Adrenal gland (tissue), 12 donors: ENCODE measurements around the gene CSF2. TPM values are rescaled to one million over a fixed set of nuclear protein-coding genes. Genes with fewer than 3 reads are reported as not detected.

Experiments used
- DNase-seq, 7 donors: peaks; one replicate each; pipeline ENCODE4 v3.0.0-alpha.2; 2019 to 2020
- H3K27ac ChIP-seq, 5 donors: fragments of 200-600 bp; sonication (generic) in 4 of 5; 1 replicate in 3 of 5; 2 replicates in 2 of 5; pipeline versions ENCODE4 v1.5.1 to v1.8.0; 2016 to 2020; ENCODE audit warnings: mild to moderate bottlenecking in 1 of 5
- H3K27me3 ChIP-seq: fragments of 200-600 bp; 2 replicates; pipeline ENCODE4 v1.8.0; 2021
- H3K36me3 ChIP-seq, 2 donors: fragments of 200-600 bp; replicated peaks in 1 of 2; 1 replicate in 1 of 2; 2 replicates in 1 of 2; pipeline versions ENCODE4 v1.5.1 to v1.8.0; 2018 to 2022
- H3K4me1 ChIP-seq, 2 donors: fragments of 200-600 bp; replicated peaks in 1 of 2; 1 replicate in 1 of 2; 2 replicates in 1 of 2; pipeline versions ENCODE4 v1.5.1 to v1.8.0; 2018 to 2021
- H3K4me3 ChIP-seq, 4 donors: fragments of 200-600 bp; sonication (generic) in 3 of 4; one replicate each; pipeline ENCODE4 v1.5.1; 2016 to 2018
- H3K9me3 ChIP-seq, 3 donors: fragments of 200-600 bp; sonication (generic) in 1 of 3; replicated peaks in 1 of 3; 1 replicate in 2 of 3; 2 replicates in 1 of 3; pipeline versions ENCODE4 v1.5.1 to v1.8.0; 2016 to 2021
- CTCF ChIP-seq, 6 experiments: fragments of 450-650 bp in 4 of 6; fragments of 200-600 bp in 2 of 6; sonication (generic) in 1 of 6; IDR thresholded peaks; 1 replicate in 5 of 6; 2 replicates in 1 of 6; pipeline versions ENCODE4 v1.5.1 to v1.8.0; 2016 to 2021; ENCODE audit warnings: antibody characterized with exemption in 6 of 6, mild to moderate bottlenecking in 2 of 6, moderate library complexity in 1 of 6
- POLR2A ChIP-seq, 2 donors: fragments of 450-650 bp; IDR thresholded peaks; one replicate each; pipeline ENCODE4 v1.6.1; 2017; ENCODE audit warnings: antibody characterized with exemption in 2 of 2, mild to moderate bottlenecking in 2 of 2, moderate library complexity in 1 of 2
- WGBS, 4 donors: extraction: QIAGEN DNeasy Blood & Tissue Kit in 2 of 4; methylation state at CpG; one replicate each; pipeline versions ENCODE4 v1.1.5 to v1.1.7; 2013 to 2017; 5-methylcytosine and 5-hydroxymethylcytosine counted together
- intact Hi-C, 2 donors: fragments of 100-400 bp; cut with DNase I; formaldehyde crosslinking; loops; one replicate each; pipeline versions ENCODE4 v1.14.1 to v1.15.0; 2022 to 2023
- polyA plus RNA-seq, 3 donors: library from polyadenylated mRNA; stranded (reverse); fragments of 200-250 nt in 2 of 3; fragments of 350-450 nt in 1 of 3; fragmentation: Illumina TruSeq in 1 of 3; extraction: RNeasy Lipid Tissue Mini Kit (QIAGEN cat#74804) in 1 of 3; gene quantifications; one replicate each; pipeline ENCODE4 v1.2.3, GENCODE V29; 2013 to 2014
- total RNA-seq, 9 donors: library from RNA; depleted of rRNA in 4 of 9; stranded (reverse); fragments of >200 nt in 4 of 9; fragments of 120-200 nt in 1 of 9; fragmentation: NEBNext Ultra II Directional in 1 of 9; extraction: Animal tissue kit (Norgen Biotek cat#: 25700) in 1 of 9; gene quantifications; one replicate each; pipeline versions ENCODE4 v1.1.0 to v1.2.4, GENCODE V29; 2013 to 2023
- donor health status: healthy with polysubstance abuse.
- donor health status: Bipolar disorder and iron deficiency.
- donor health status: DM: yes; HTN: yes; CAD: no.
- donor health status: DM: no; HTN: no; CAD: no.
- donor health status: DM: no; HTN: no; CAD: no.
- donor health status: DM: yes; HTN: yes; CAD: no.

Gene CSF2
- total and polyA plus RNA-seq, 12 donors, result 0.31 TPM; not detected in 11

- DNase-seq, result peak in 1 of 7 donors; percentile 45
- no peaks in the 10 kb centered on the region for H3K4me1 ChIP-seq
- H3K4me3 ChIP-seq, result no peak overlapping the region
- intact Hi-C loops, result no loop called here
- H3K36me3 ChIP-seq, result no peaks in the 10 kb centered on the region
- H3K9me3 ChIP-seq, result no peaks in the 10 kb centered on the region
- no peaks in the 10 kb centered on the region for H3K27me3 ChIP-seq
- WGBS, 4 donors, result 77 to 100% (median 85%) methylated on average over 3 to 5 of the region's 5 CpGs
- TF ChIP-seq CTCF (IDR thresholded peaks at IDR 0.05) (no peak), POLR2A (IDR thresholded peaks at IDR 0.05) (no peak)
- H3K27ac ChIP-seq, result no peak overlapping the region
These were observed 47.0 kb upstream of the CSF2 start for GRCh38 chr5:132026516-132027008.

- Histone ChIP-seq H3K27ac (no peak overlapping the region), H3K4me1 (no peaks in the 10 kb centered on the region), H3K9me3 (no peaks in the 10 kb centered on the region), H3K4me3 (no peak overlapping the region), H3K27me3 (no peaks in the 10 kb centered on the region), H3K36me3 (no peaks in the 10 kb centered on the region)
- intact Hi-C loops, result no loop called here
- 77 to 94% (median 84%) methylated on average over 2 of the region's 2 CpGs for WGBS, 4 donors
- no peak for DNase-seq
- no peak for TF ChIP-seq CTCF (IDR thresholded peaks at IDR 0.05)
- no peak for TF ChIP-seq POLR2A (IDR thresholded peaks at IDR 0.05)
These were observed 46.6 kb upstream of the CSF2 start for GRCh38 chr5:132027027-132027426.

- 65 to 77% (median 73%) methylated on average over 4 of the region's 4 CpGs for WGBS, 4 donors
- H3K4me3 ChIP-seq, result no peak overlapping the region
- no peak overlapping the region for H3K27ac ChIP-seq
- DNase-seq, result peak in 1 of 7 donors; percentile 30
- H3K4me1 ChIP-seq, result no peaks in the 10 kb centered on the region
- no peaks in the 10 kb centered on the region for H3K27me3 ChIP-seq
- intact Hi-C loops, result no loop called here
- TF ChIP-seq CTCF (IDR thresholded peaks at IDR 0.05) (no peak), POLR2A (IDR thresholded peaks at IDR 0.05) (no peak)
- H3K36me3 ChIP-seq, result no peaks in the 10 kb centered on the region
- peaks cover 0 to 6% (median 0%) of the 10 kb centered on the region in 3 donors for H3K9me3 ChIP-seq
These were observed 43.8 kb upstream of the CSF2 start for GRCh38 chr5:132029609-132030330.

- Histone ChIP-seq H3K9me3 (peaks cover 0 to 6% (median 0%) of the 10 kb centered on the region in 3 donors), H3K27me3 (no peaks in the 10 kb centered on the region), H3K4me1 (no peaks in the 10 kb centered on the region), H3K36me3 (no peaks in the 10 kb centered on the region), H3K27ac (no peak overlapping the region), H3K4me3 (no peak overlapping the region)
- DNase-seq, result no peak
- 88 to 93% (median 92%) methylated on average over 2 of the region's 2 CpGs for WGBS, 4 donors
- intact Hi-C loops, result no loop called here
- TF ChIP-seq CTCF (IDR thresholded peaks at IDR 0.05) (no peak), POLR2A (IDR thresholded peaks at IDR 0.05) (no peak)
These were observed 43.0 kb upstream of the CSF2 start for GRCh38 chr5:132030610-132031009.
